H1 (cell line): ENCODE data around the gene LRBA. TPM values are rescaled to one million over a fixed set of nuclear protein-coding genes. Genes with fewer than 3 reads are reported as not detected.

ENCODE experiments used
- CTCF ChIA-PET: fragments of 300-600 bp; sonication (Branson Sonifier 250); formaldehyde crosslinking; loops from one replicate; lab custom pipeline; 2021; ENCODE audit not compliant: partially characterized antibody; lab: Charles Lee
- POLR2A ChIA-PET: fragments of 300-600 bp; sonication (Branson Sonifier 250); formaldehyde crosslinking; loops from one replicate; lab custom pipeline; 2021; ENCODE audit warnings: inconsistent platforms; ENCODE audit not compliant: partially characterized antibody; lab: Charles Lee
- DNase-seq, 2 experiments: peaks; one replicate each; pipeline versions ENCODE4 v3.0.0 to v3.0.0-alpha.2; 2010 to 2022; ENCODE audit warnings: low spot score in 2 of 2, low read depth in 1 of 2, mixed read lengths in 1 of 2
- FAIRE-seq: peaks from 2 replicates; lab custom pipeline; 2011; peaks lifted over from hg19 to GRCh38; lab: Jason Lieb, UNC
- H2AFZ ChIP-seq: 2 replicates; pipeline ENCODE4 v1.8.1; 2012; ENCODE audit warnings: low read length, inconsistent platforms
- H2AK5ac ChIP-seq: 2 replicates; pipeline ENCODE4 v1.6.1; 2013; ENCODE audit warnings: low read depth, low read length
- H2BK120ac ChIP-seq: replicated peaks from 2 replicates; pipeline ENCODE3; 2013; ENCODE audit warnings: low read depth, low read length, inconsistent platforms
- H2BK12ac ChIP-seq: 2 replicates; pipeline ENCODE4 v1.6.1; 2013; ENCODE audit warnings: low read depth, low read length
- H2BK15ac ChIP-seq: 2 replicates; pipeline ENCODE4 v1.6.1; 2013; ENCODE audit warnings: low read length
- H2BK20ac ChIP-seq: 2 replicates; pipeline ENCODE4 v1.6.1; 2013; ENCODE audit warnings: low read length
- H2BK5ac ChIP-seq: 2 replicates; pipeline ENCODE4 v1.6.1; 2013; ENCODE audit warnings: low read depth, low read length
- H3K14ac ChIP-seq: 2 replicates; pipeline ENCODE4 v1.6.1; 2013; ENCODE audit warnings: inconsistent platforms; ENCODE audit not compliant: insufficient read length
- H3K18ac ChIP-seq: 2 replicates; pipeline ENCODE4 v1.6.1; 2013; ENCODE audit warnings: low read length; ENCODE audit errors: extremely low read depth
- H3K23ac ChIP-seq: 2 replicates; pipeline ENCODE4 v1.6.1; 2013; ENCODE audit warnings: inconsistent platforms; ENCODE audit not compliant: insufficient read length
- H3K23me2 ChIP-seq: 2 replicates; pipeline ENCODE4 v1.6.1; 2013; ENCODE audit warnings: low read depth, low read length
- H3K27ac ChIP-seq: 2 replicates; pipeline ENCODE4 v1.6.1; 2011; ENCODE audit warnings: low read depth, low read length, inconsistent platforms
- H3K27me3 ChIP-seq, 4 experiments: replicated peaks in 1 of 4; 1 replicate in 1 of 4; 2 replicates in 3 of 4; pipeline versions ENCODE4 v1.6.1 to v1.8.1; 2011 to 2013; ENCODE audit warnings: low read length in 3 of 4, mild to moderate bottlenecking in 3 of 4, inconsistent platforms in 2 of 4, mixed read lengths in 2 of 4, moderate library complexity in 1 of 4; ENCODE audit not compliant: control insufficient read depth in 3 of 4, insufficient read depth in 3 of 4; ENCODE audit errors: extremely low read depth in 1 of 4
- H3K36me3 ChIP-seq, 4 experiments: 2 replicates each; pipeline versions ENCODE4 v1.6.1 to v1.8.1; 2011 to 2013; ENCODE audit warnings: mild to moderate bottlenecking in 4 of 4, low read length in 3 of 4, moderate library complexity in 2 of 4, control low read depth in 1 of 4, inconsistent platforms in 1 of 4; ENCODE audit not compliant: insufficient read depth in 4 of 4, control insufficient read depth in 2 of 4
- H3K4ac ChIP-seq: replicated peaks from 2 replicates; pipeline ENCODE3; 2013; ENCODE audit warnings: low read length, low read depth, mixed read lengths, inconsistent platforms; ENCODE audit not compliant: insufficient read length
- H3K4me1 ChIP-seq, 4 experiments: replicated peaks in 1 of 4; 1 replicate in 1 of 4; 2 replicates in 3 of 4; pipeline versions ENCODE4 v1.6.1 to v1.8.1; 2011 to 2013; ENCODE audit warnings: low read length in 3 of 4, inconsistent platforms in 2 of 4, mixed read lengths in 1 of 4; ENCODE audit not compliant: insufficient read depth in 4 of 4, control insufficient read depth in 3 of 4
- H3K4me2 ChIP-seq, 2 experiments: 2 replicates each; pipeline versions ENCODE4 v1.6.1 to v1.8.1; 2011 to 2013; ENCODE audit warnings: low read depth in 2 of 2, low read length in 2 of 2, control low read depth in 1 of 2, inconsistent platforms in 1 of 2, mild to moderate bottlenecking in 1 of 2; ENCODE audit not compliant: insufficient read depth in 1 of 2
- H3K4me3 ChIP-seq, 4 experiments: fragments of 200-600, 300-600 bp in 1 of 4; sonication (generic), shearing (Covaris generic), sonication (Bioruptor Twin) in 1 of 4; 2 replicates each; pipeline versions ENCODE4 v1.5.1 to v1.8.1; 2011 to 2016; ENCODE audit warnings: low read length in 4 of 4, low read depth in 3 of 4, control low read depth in 2 of 4, inconsistent platforms in 2 of 4, mild to moderate bottlenecking in 2 of 4, mixed read lengths in 1 of 4, moderate library complexity in 1 of 4; ENCODE audit not compliant: insufficient read depth in 2 of 4; ENCODE audit errors: extremely low read depth in 1 of 4
- H3K56ac ChIP-seq: replicated peaks from 2 replicates; pipeline ENCODE3; 2013; ENCODE audit warnings: low read depth, mild to moderate bottlenecking, mixed read lengths, low read length, inconsistent platforms; ENCODE audit not compliant: insufficient read length
- H3K79me1 ChIP-seq: 2 replicates; pipeline ENCODE4 v1.6.1; 2013; ENCODE audit warnings: low read depth, low read length, control low read depth
- H3K79me2 ChIP-seq, 2 experiments: 2 replicates each; pipeline versions ENCODE4 v1.6.1 to v1.8.1; 2012 to 2013; ENCODE audit warnings: low read length in 2 of 2, mild to moderate bottlenecking in 2 of 2, inconsistent platforms in 1 of 2; ENCODE audit not compliant: insufficient read depth in 2 of 2, control insufficient read depth in 1 of 2
- H3K9ac ChIP-seq, 4 experiments: replicated peaks in 1 of 4; 1 replicate in 1 of 4; 2 replicates in 3 of 4; pipeline versions ENCODE4 v1.6.1 to v1.8.1; 2011 to 2013; ENCODE audit warnings: low read depth in 3 of 4, low read length in 3 of 4, control low read depth in 2 of 4, mild to moderate bottlenecking in 2 of 4, moderate library complexity in 2 of 4, inconsistent platforms in 1 of 4; ENCODE audit errors: extremely low read depth in 1 of 4
- H3K9me3 ChIP-seq, 2 experiments: 2 replicates each; pipeline versions ENCODE4 v1.6.1 to v1.8.1; 2012 to 2013; ENCODE audit warnings: mild to moderate bottlenecking in 2 of 2, moderate library complexity in 2 of 2, control low read depth in 1 of 2, inconsistent platforms in 1 of 2, low read depth in 1 of 2, low read length in 1 of 2, mixed read lengths in 1 of 2; ENCODE audit not compliant: insufficient read depth in 2 of 2
- H4K20me1 ChIP-seq, 2 experiments: replicated peaks in 1 of 2; 2 replicates each; pipeline versions ENCODE3 to v1.8.1; 2011 to 2013; ENCODE audit warnings: inconsistent platforms in 2 of 2, low read length in 2 of 2, mild to moderate bottlenecking in 1 of 2; ENCODE audit not compliant: insufficient read depth in 2 of 2, control insufficient read depth in 1 of 2
- H4K5ac ChIP-seq: 2 replicates; pipeline ENCODE4 v1.6.1; 2013; ENCODE audit warnings: low read length, low read depth, mixed read lengths, inconsistent platforms; ENCODE audit not compliant: insufficient read length
- H4K8ac ChIP-seq: 2 replicates; pipeline ENCODE4 v1.8.0; 2013; ENCODE audit warnings: mild to moderate bottlenecking, moderate library complexity, low read length, inconsistent platforms; ENCODE audit not compliant: insufficient read depth; ENCODE audit errors: extremely low read depth
- H4K91ac ChIP-seq: replicated peaks from 2 replicates; pipeline ENCODE3; 2013; ENCODE audit warnings: low read length, mixed read lengths, inconsistent platforms; ENCODE audit not compliant: insufficient read length
- ATF2 ChIP-seq: IDR thresholded peaks from 2 replicates; pipeline ENCODE4 v1.6.1; 2012; ENCODE audit warnings: low read length, inconsistent platforms
- ATF3 ChIP-seq: IDR thresholded peaks from 2 replicates; pipeline ENCODE4 v1.6.1; 2011; ENCODE audit warnings: low read depth, mild to moderate bottlenecking, low read length; ENCODE audit not compliant: insufficient read depth
- GTF2F1 ChIP-seq: IDR thresholded peaks from 2 replicates; pipeline ENCODE4 v1.6.1; 2012; ENCODE audit warnings: low read depth, low read length, improper control_type of control experiment, borderline replicate concordance
- JUN ChIP-seq: IDR thresholded peaks from 2 replicates; pipeline ENCODE4 v1.6.1; 2011; ENCODE audit warnings: low read depth, mild to moderate bottlenecking, improper control_type of control experiment, low read length
- MAX ChIP-seq: IDR thresholded peaks from 2 replicates; pipeline ENCODE4 v1.6.1; 2012; ENCODE audit warnings: inconsistent platforms
- NANOG ChIP-seq: IDR thresholded peaks from 2 replicates; pipeline ENCODE4 v1.6.1; 2011; ENCODE audit warnings: low read length, low read depth, mild to moderate bottlenecking, inconsistent platforms; ENCODE audit not compliant: insufficient read depth, poor library complexity, severe bottlenecking
- POLR2AphosphoS5 ChIP-seq: IDR thresholded peaks from 2 replicates; pipeline ENCODE4 v1.6.1; 2011; ENCODE audit warnings: low read depth, low read length
- RXRA ChIP-seq: IDR thresholded peaks from 2 replicates; pipeline ENCODE4 v1.6.1; 2011; ENCODE audit warnings: low read depth, mild to moderate bottlenecking, low read length, moderate library complexity; ENCODE audit not compliant: insufficient read depth
- SP1 ChIP-seq: IDR thresholded peaks from 2 replicates; pipeline ENCODE4 v1.6.1; 2011; ENCODE audit warnings: low read depth, low read length
- TEAD4 ChIP-seq: IDR thresholded peaks from 2 replicates; pipeline ENCODE4 v1.6.1; 2012; ENCODE audit warnings: low read depth, low read length, inconsistent platforms, mixed read lengths
- USF2 ChIP-seq: IDR thresholded peaks from 2 replicates; pipeline ENCODE4 v1.6.1; 2011; ENCODE audit warnings: low read length, improper control_type of control experiment
- ZNF274 ChIP-seq: IDR thresholded peaks from 2 replicates; pipeline ENCODE4 v1.7.0; 2012; ENCODE audit warnings: low read length, borderline replicate concordance; ENCODE audit errors: extremely low read depth
- polyA plus RNA-seq, 7 experiments: library from polyadenylated mRNA; depleted of rRNA in 3 of 7; stranded (reverse) in 5 of 7; unstranded in 2 of 7; fragments of >200 nt in 5 of 7; fragments of 200-250 nt in 2 of 7; gene quantifications; 1 replicate in 5 of 7; 2 replicates in 1 of 7; 4 replicates in 1 of 7; pipeline versions ENCODE4 v1.2.1 to v1.2.3, GENCODE V29; 2011 to 2013; ENCODE audit warnings: missing spikeins in 2 of 7, mixed read lengths in 2 of 7
- total RNA-seq: library from RNA; stranded (reverse); fragmentation: NEBNext Ultra II Directional; extraction: Animal tissue kit (Norgen Biotek cat#: 25700); gene quantifications from 2 replicates; pipeline ENCODE4 v1.2.1, GENCODE V29; 2021

The LRBA gene
- total and polyA plus RNA-seq, 2 of the 8 experiments (the other 6 are each of a cell fraction or from before 2014, with no cell fraction given): 54.6 to 83.2 TPM

- CTCF ChIA-PET: no interaction called here
- peaks cover 8 to 98% of the 10 kb centered on the region in 2 experiments for H3K79me2 ChIP-seq
- TF ChIP-seq GTF2F1 (no peak), TEAD4 (no peak), JUN (no peak), POLR2AphosphoS5 (no peak), USF2 (no peak), NANOG (no peak), ATF3 (no peak), SP1 (no peak), RXRA (no peak), ZNF274 (no peak), MAX (no peak), ATF2 (no peak)
Observed at GRCh38 chr4:150997141-150997540, 17.9 kb downstream of the LRBA start.

More at GRCh38 chr4:150997141-150997540, 17.9 kb downstream of the LRBA start:
- Histone ChIP-seq H3K27ac (no peak overlapping the region), H2BK12ac (no peak overlapping the region), H3K9me3 (no peaks in the 10 kb centered on the region), H2BK120ac (no peak overlapping the region), H3K79me1 (peaks cover 13% of the 10 kb centered on the region), H4K20me1 (peaks cover 5 to 8% of the 10 kb centered on the region in 2 experiments), H3K4me2 (no peak overlapping the region), H3K4me1 (peaks cover 0 to 7% (median 6%) of the 10 kb centered on the region in 4 experiments; a peak in 5 of 7 replicates), H2BK5ac (no peak overlapping the region), H2BK15ac (no peak overlapping the region), H2AK5ac (no peak overlapping the region), H3K4me3 (no peak overlapping the region), H3K9ac (no peak overlapping the region), H3K27me3 (no peaks in the 10 kb centered on the region), H2AFZ (no peak overlapping the region), H4K5ac (no peak overlapping the region), H3K4ac (no peak overlapping the region), H3K23ac (no peak overlapping the region), H3K36me3 (no peaks in the 10 kb centered on the region), H3K14ac (no peak overlapping the region), H2BK20ac (no peak overlapping the region), H4K91ac (no peak overlapping the region), H3K18ac (no peak overlapping the region), H3K56ac (no peak overlapping the region), H4K8ac (no peak overlapping the region), H3K23me2 (no peaks in the 10 kb centered on the region)
- DNase-seq (no peak), FAIRE-seq (no peak)
- POLR2A ChIA-PET: no interaction called here
